Skin epidermis (tissue), 12 donors: ENCODE results near the gene ZNF264.
"Not testable (repeated sequence)": the region's sequence is repeated elsewhere in the genome, so short reads cannot be mapped to it uniquely, and the experiment has no call there.

Experiments used
- H3K27ac ChIP-seq, 21 experiments: fragments of 200-600 bp; sonication (generic) in 11 of 21; one replicate each; pipeline ENCODE4 v1.5.0; 2020; ENCODE audit warnings: mild to moderate bottlenecking in 3 of 21, inconsistent platforms in 2 of 21, moderate library complexity in 2 of 21
- H3K4me3 ChIP-seq, 7 experiments: fragments of 200-600 bp; sonication (generic) in 2 of 7; one replicate each; pipeline ENCODE4 v1.5.0; 2020; ENCODE audit warnings: inconsistent platforms in 2 of 7, mild to moderate bottlenecking in 2 of 7, moderate library complexity in 1 of 7

The ZNF264 gene

DNA sequence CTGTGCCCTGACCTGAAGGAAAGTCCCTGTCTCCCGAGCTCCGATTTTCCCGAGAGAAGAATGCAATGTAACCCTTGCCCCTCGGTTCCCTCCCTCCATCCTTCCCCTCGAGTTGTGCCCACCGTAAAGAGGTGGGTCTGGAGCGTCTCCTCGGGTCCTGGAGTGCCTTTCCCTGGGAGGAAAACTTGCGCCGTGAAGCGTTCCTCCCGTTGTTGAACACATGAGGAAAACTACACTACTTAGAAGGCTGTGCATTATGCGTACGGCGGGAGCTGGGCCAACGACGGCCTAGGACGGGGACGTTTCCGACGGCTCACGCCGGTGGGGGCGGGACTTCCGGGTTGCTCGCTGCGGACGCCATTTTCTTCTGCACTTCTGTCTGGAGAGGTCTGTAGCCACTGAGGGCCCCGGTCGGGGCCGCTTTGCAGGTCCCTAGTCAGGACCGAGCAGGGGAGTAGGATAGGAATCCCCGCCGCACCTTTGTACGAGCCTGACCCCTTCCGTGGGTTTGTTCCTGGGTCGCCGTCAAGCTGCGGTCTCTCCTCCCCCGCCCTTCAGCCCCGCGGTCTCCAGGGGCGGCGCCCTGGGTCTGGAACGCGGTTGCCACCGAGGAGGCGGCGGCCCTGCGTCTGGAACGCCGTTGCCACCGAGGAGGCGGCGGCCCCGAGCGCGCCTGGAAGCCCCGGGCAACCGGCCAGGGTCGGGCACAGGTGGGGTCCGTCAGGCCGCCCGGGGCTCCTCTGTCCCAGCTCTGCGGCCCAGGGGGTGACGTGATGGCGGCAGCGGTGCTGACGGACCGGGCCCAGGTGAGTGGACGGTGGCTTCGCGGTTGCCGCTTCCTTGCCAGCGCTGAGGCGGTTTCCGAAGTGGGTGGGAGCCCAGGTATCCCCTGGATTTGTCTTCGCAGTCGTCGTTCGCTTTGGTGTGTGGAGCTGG is at the start of gene ZNF264:
TSS of gene ZNF264 (plus strand) at position 360 of the 936 bp plus-strand sequence. CDS start at position 774, 414 bp downstream.
- H3K4me3 ChIP-seq: peak within 1 kb of the TSS; percentile 82 to 100 (median 98)
- H3K27ac ChIP-seq: peak within 1 kb of the TSS; percentile 32 to 95 (median 90)

DNA sequence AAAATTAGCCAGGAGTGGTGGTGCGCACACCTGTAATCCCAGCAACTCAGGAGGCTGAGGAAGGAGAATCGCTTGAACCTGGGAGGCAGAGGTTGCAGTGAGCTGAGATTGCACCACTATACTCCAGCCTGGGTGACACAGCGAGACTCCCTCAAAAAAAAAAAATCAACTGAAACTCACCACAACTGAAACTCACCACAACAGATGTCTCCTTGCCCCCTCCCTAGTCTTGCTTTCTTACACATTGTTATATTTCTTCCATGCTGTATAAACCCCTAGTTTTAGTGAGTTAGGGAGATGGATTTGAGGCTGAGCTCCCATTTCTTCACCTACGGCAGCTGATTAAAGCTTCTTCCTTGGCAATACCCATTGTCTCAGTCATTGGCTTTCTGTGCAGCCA is 49.6 kb upstream of the ZNF264 start:
- Histone ChIP-seq H3K27ac (no peak overlapping the region), H3K4me3 (no peak overlapping the region)

DNA sequence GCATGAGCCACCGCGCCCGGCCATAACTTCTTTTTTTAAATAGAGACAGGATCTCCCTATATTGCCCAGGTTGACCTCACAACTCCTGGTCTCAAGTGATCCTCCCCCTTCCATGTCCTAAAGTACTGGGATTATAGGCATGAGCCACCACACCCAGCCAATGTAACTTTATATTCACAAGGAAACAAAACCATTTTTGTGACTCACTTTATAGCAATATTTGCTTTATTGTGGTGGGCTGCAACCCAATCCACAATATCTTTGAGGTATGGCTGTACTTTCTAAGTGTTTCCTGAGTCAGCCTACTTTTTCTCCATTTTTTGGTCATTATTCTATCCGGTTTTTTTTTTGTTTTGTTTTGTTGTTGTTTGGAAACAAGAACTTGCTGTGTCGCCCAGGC is 38.4 kb upstream of the ZNF264 start:
- Histone ChIP-seq H3K4me3 (no peak overlapping the region), H3K27ac (no peak overlapping the region)

DNA sequence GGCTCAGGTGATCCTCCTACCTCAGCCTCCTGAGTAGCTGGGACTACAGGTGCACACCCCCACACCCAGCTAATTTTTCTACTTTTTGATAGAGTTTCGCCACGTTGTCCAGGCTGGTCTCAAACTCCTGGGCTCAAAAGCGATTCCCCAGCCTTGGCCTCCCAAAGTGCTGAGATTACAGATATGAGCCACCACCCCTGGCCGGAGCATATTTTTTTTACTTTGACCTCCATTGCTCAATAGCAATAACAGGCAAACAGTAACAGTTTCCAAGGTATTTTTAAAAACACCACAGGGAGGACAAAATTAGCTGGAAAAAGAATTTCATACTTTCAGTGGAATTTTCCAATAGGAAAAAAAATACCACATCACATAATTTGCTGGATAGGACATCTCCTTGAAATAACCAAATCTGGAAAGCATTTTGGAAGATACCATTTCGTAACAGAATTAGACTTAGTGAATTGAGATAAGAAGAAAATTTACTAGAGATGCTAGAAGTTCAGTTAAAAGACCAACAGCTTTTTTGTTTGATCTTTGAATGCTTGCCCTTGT is 29.2 kb upstream of the ZNF264 start:
- Histone ChIP-seq H3K27ac (no peak overlapping the region), H3K4me3 (no peak overlapping the region)

DNA sequence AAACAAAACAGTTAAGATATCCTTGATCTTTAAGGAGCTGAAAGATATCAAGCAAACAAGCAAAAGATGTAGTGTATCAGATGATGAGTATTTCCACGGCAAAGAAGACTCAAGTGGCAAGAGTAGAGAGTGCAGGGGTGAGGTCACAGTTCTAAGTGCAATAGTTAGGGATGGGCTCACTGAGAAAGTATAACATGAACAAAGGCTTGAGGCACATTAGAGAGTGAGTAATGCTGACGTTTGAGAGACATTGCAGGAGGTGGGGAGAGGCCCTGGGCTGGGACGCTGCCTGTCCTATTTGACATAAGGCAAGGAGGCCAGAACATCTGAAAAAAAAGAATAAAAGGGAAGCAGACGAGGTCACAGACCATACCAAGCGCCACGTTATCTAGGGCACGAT is 25.5 kb upstream of the ZNF264 start:
- no peak overlapping the region for H3K4me3 ChIP-seq
- no peak overlapping the region for H3K27ac ChIP-seq

DNA sequence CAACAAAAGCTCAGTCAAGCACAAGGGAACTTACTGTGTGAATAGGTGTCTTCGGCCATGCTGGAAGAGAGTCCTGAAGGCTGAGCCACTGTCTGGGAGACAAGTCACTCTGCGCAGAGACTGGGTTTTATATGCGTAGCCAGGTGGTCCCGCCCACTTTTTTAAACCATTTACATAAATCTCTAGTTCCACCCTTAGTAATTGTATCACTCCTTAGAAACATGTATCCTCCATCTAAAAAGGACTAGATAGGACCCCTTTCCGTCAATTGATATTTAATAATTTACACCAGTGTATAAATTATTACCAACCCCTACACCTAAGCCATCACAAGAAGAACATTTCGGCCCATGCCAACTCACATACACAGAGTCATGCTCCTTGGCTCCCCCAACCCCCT is 23.9 kb upstream of the ZNF264 start, which contains the start of gene DUXA:
TSS of gene DUXA (minus strand) at position 101 of the 400 bp plus-strand sequence. CDS start at position 59, 42 bp downstream.
- H3K4me3 ChIP-seq: no peak within 1 kb of the TSS
- no peak within 1 kb of the TSS for H3K27ac ChIP-seq

DNA sequence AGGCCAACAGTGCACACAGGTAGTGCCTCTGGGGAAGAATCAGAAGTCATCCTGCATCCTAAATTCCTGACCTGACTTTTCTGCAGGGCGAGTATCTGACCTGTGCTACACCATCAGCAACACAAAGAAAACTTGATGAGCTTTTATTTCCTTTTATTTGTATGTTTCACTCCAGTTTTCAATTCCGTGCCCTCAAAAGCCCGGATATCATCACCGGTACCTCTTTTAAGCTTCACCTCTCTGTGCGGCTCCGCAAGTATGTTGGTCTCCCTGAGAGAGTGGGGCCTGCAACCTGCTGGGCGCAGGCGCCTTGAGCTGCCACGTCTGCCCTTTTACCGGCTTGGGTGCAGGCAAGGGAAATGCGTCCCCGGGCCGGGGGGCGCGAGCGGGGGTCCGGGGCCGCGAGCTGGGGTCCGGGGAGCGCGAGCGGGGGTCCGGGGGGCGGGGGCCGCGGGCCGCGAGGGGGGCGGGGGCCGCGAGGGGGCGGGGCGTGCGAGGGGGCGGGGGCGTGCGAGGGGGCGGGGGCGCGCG is 19.7 kb upstream of the ZNF264 start:
- Histone ChIP-seq H3K4me3 (peak overlapping the region in 3 of 7 experiments; percentile 22 to 27 (median 26)), H3K27ac (peak overlapping the region in 1 of 21 experiments; percentile 27)

DNA sequence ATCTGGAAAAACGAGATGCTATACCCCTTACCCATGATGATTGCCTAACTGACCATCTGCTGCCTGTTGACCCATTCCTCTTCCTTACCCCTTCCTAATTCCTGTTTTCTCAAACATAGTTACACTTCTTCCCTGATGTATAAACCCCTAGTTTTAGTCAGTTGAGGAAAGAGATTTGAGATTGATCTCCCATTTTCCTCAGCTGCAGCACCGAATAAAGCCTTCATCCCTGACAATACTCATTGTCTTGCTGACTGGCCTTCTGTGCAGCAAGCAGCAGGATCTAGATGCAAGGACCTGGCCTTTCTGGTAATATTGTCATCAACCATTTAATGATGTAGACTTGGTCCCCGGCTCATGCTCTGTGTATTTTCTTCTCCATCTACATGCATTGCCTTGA is 999 bp upstream of the ZNF264 start:
- Histone ChIP-seq H3K27ac (no peak overlapping the region), H3K4me3 (no peak overlapping the region)

DNA sequence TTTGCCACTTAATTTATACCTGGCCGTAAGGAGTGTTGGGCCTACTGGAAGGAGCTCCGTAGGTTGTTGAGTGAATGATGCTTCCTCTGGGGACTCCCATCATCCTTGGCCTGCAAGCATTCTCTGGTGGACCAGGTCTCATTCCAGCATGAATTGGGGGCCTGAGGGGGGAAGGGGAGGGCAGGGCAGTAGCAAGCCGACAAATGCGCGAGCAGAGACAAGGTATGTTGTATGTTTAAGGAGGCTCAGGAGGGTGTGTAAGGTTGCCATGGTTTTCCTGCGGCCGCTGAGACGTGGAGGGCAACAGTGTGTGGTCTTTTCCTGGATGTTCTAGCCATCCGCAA is 749 bp downstream of the ZNF264 start:
- peak overlapping the region in 20 of 21 experiments; percentile 62 to 95 (median 90) for H3K27ac ChIP-seq
- H3K4me3 ChIP-seq: peak overlapping the region; percentile 82 to 100 (median 98)

DNA sequence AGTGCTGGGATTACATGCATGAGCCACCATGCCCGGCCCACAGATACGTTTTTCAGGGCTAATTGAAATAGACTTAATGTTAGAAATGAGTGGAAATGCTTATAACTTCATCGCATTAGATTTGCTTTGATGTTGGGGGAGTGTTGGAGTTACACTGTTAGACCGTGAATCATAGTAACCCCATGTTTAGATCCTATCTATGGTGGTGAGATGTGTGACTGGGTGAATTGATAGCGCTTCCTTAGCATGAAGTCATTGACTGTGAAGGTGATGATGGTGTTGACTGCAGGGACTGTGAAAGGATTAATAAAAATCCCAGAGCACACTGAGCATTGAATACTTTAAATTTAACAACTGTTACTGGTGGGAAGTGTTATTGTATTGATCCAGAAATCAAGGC is 1.7 kb downstream of the ZNF264 start:
- Histone ChIP-seq H3K27ac (no peak overlapping the region), H3K4me3 (peak overlapping the region in 3 of 7 experiments; percentile 98 to 100 (median 99))

DNA sequence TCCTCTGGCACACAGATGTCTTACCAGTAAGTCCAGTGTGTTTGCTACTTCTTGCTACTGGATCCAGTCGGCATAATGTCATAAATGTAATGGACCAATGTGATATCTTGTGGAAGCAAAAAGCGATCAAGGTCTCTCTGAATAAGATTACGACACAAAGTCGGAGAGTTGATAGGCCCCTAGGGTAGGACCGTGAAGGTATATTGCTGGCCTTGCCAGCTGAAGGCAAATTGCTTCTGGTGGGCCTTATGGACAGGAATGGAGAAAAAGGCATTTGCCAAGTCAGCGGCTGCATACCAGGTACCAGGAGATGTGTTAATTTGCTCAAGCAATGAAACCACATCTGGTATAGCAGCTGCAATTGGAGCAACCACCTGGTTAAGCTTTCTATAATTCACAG is 6.6 kb downstream of the ZNF264 start:
- not testable (repeated sequence) for H3K27ac ChIP-seq, H3K4me3 ChIP-seq

DNA sequence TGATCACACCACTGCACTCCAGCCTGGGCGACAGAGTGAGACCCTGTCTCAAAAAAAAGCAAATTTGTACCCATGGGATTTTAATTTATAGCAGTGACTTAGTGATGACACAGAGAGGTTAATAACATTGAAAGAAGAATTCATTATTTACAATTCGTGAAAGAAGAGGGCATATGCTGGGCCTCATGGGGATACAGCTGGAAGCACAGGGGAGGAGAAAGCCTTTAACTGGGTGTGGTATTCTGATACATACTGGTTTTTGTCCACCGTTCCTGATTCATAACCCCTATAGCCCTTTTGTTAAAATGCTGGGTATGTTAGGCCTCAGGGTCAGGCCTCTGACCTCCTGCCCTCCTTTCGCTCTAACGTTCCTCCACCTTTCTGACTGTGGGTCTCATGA is 10.9 kb downstream of the ZNF264 start:
- Histone ChIP-seq H3K27ac (no peak overlapping the region), H3K4me3 (no peak overlapping the region)

DNA sequence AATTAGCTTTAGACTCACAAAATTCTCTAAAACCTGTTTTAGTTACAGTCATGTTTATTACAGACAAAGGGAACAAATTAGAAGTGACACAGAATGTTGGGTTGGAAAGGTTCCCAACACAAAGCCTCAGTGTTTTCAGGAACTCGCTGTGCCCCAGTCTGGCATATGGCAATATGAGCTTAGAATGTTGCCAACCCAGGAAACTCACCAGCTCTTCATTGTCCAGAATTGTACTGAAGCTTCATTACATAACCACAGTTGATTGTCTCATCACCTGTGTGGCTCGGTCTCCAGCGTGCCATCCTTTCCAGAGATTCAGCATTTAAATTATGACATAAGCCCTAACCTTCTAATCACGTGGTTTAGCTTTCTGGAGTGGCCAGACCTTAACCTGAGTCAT is 19.1 kb downstream of the ZNF264 start:
- Histone ChIP-seq H3K27ac (no peak overlapping the region), H3K4me3 (no peak overlapping the region)

DNA sequence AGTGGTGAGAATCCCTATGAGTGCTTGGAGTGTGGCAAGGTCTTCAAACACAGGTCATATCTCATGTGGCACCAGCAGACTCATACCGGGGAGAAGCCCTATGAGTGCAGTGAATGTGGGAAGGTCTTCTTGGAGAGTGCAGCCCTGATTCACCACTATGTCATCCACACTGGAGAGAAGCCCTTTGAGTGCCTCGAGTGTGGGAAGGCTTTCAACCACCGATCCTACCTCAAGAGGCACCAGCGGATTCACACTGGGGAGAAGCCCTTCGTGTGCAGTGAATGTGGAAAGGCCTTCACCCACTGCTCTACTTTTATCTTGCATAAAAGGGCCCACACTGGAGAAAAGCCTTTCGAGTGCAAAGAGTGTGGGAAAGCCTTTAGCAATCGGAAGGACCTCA is 20.8 kb downstream of the ZNF264 start:
- H3K27ac ChIP-seq: no peak overlapping the region
- H3K4me3 ChIP-seq: no peak overlapping the region

DNA sequence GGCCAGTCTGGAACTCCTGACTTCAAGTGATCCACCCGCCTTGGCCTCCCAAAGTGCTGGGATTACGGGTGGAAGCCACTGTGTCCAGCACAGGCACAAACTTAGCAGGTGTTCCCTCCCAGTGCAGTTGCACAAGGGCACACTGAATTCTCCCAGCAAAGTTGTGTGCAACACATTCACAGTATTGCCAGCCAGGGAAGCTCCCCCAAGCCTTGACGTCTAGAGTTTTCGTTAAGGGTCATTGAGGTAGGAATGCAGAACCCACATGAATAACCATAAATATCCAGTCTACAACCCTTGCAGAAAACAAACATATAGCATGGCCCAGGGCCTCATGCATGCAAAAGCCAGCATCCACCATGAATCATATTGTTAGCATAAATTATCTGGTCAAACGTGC is 36.2 kb downstream of the ZNF264 start:
- Histone ChIP-seq H3K27ac (no peak overlapping the region), H3K4me3 (no peak overlapping the region)

DNA sequence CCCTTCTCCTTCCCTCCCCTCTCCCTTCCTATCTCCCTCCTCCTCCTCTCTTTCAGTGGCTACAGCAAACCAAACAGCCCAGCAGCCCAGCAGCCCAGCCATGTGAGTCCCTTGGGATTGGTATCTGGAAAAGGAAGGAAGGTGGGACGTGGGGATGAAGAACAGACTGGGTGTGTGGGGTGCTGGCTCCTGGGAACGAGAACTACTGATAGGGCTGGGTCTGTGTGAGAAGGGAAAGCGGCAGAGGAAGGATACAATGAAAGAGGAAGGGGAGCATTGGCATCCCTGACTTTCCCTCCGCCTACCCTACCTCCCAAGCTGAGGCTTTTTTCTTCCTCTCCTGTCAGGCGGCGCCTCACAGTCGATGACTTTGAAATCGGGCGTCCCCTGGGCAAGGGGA is 40.4 kb downstream of the ZNF264 start:
- no peak overlapping the region for H3K27ac ChIP-seq
- H3K4me3 ChIP-seq: no peak overlapping the region

DNA sequence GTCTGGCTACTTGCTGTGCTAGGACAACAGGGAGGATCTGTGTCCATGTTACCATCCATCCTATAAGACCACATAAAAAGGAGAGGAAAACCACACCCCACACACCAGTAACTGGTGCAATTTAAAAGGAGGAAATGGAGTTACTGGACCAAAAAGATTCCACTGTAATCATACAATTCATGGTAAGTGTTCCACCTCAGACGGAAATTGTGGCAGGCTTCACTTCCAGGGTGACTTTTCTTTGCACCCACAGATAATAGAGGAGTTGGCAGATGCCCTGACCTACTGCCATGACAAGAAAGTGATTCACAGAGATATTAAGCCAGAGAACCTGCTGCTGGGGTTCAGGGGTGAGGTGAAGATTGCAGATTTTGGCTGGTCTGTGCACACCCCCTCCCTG is 41.9 kb downstream of the ZNF264 start:
- H3K27ac ChIP-seq: no peak overlapping the region
- H3K4me3 ChIP-seq: no peak overlapping the region

DNA sequence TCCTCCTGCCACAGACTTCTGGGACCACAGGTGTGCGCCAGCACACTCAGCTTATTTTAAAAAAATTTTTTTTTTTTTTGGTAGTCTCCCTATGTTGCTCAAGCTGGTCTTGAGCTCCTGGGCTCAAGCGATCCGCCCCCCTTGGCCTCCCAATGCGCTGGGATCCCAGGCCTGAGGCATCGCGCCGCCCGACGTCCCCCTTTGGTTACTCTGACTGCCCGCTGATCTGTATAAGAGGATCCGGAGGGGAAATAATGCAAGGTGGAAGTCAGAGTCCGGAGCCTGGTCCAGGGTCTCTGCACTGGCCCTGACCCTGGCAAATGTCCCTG is 48.6 kb downstream of the ZNF264 start:
- Histone ChIP-seq H3K27ac (peak overlapping the region; percentile 81 to 99 (median 94)), H3K4me3 (peak overlapping the region; percentile 88 to 100 (median 97))

DNA sequence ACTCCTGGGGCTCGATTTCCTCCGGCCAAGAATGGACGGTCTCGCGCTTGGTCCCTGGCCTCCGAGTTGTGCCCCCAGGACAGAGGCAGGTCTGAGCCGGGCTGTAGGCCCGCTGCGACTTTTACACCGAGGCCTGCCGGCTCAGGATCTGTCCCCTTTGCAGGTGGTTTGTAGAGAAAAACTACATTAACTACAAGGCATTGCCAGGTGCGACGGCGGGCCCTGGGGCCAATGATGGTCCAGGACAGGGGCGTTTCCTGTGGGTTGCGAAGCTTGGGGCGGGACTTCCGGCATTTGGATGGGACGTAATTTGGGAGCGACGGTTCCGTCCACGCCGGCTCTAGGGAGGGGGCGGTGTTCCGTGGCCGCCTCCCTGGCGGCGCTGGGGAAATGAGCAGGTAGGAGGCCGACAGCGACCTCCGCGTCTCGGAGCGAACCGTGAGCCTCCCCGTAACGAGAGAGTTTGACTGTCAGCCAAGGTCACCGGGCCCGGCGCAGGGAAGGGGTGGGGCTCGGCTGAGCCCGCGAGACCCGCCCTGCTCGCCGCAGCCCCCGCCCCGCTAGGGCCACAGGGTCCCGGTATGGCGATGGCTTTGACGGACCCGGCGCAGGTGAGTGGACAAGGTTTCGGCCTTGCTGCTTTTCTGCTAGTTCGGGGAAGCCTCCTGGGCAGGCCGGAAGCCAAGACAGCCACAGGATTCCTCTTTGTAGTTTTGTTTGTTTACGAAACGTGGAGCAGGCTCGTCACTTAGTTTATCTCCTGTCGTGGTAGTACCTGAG is 49.2 kb downstream of the ZNF264 start, which contains the start of gene ZNF805:
TSS of gene ZNF805 (plus strand) at position 322 of the 780 bp plus-strand sequence. CDS start at position 582, 260 bp downstream.
- peak within 1 kb of the TSS; percentile 88 to 100 (median 97) for H3K4me3 ChIP-seq

DNA sequence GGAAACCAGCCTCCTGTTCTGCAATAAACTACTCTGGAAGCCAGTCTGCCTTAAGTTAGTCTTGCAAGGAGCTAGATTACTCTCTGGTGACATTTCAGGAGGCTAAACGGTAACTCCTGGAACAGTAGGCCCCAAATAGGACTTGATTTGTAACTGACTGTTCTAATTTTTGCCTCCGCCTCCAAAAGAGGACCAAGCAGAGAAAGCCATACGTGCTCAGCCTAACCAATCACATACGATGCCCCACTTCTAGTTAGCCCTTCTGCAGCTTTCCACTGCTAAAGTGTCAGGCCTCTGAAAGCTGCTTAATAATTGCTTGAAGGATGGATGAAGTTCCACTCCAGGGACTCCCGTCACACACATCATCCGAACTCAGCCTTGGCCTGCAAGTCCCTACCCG is 49.9 kb downstream of the ZNF264 start:
- Histone ChIP-seq H3K27ac (peak overlapping the region; percentile 81 to 99 (median 94)), H3K4me3 (peak overlapping the region; percentile 88 to 100 (median 97))

More for the DNA sequence above, 49.2 kb downstream of the ZNF264 start, which contains the start of gene ZNF805:
- peak within 1 kb of the TSS; percentile 81 to 99 (median 94) for H3K27ac ChIP-seq
